Ovary (tissue), 9 donors: ENCODE results near the gene SPATA19. TPM values are rescaled to one million over a fixed set of nuclear protein-coding genes. Genes with fewer than 3 reads are reported as not detected.

Experiments used
- DNase-seq, 5 donors: peaks; one replicate each; pipeline ENCODE4 v3.0.0-alpha.2; 2019 to 2020
- H3K27ac ChIP-seq, 2 donors: fragments of 200-600 bp; one replicate each; pipeline versions ENCODE4 v1.5.1 to v1.8.0; 2019 to 2022
- H3K27me3 ChIP-seq: fragments of 200-600 bp; one replicate; pipeline ENCODE4 v1.8.0; 2022
- H3K36me3 ChIP-seq: fragments of 200-600 bp; sonication (generic); one replicate; pipeline ENCODE4 v1.5.1; 2019
- H3K4me1 ChIP-seq: one replicate; pipeline ENCODE4 v1.8.1; 2013; ENCODE audit warnings: mild to moderate bottlenecking, moderate library complexity; ENCODE audit not compliant: insufficient read depth
- H3K4me3 ChIP-seq: fragments of 200-600 bp; sonication (generic); one replicate; pipeline ENCODE4 v1.5.1; 2017
- H3K9me3 ChIP-seq, 2 donors: fragments of 200-600 bp in 1 of 2; sonication (generic) in 1 of 2; one replicate each; pipeline versions ENCODE4 v1.5.1 to v1.8.1; 2013 to 2019; ENCODE audit warnings: mild to moderate bottlenecking in 1 of 2, moderate library complexity in 1 of 2
- CTCF ChIP-seq, 3 donors: fragments of 450-650 bp in 2 of 3; fragments of 200-600 bp in 1 of 3; IDR thresholded peaks; one replicate each; pipeline versions ENCODE4 v1.5.1 to v1.8.0; 2016 to 2022; ENCODE audit warnings: antibody characterized with exemption in 3 of 3, mild to moderate bottlenecking in 1 of 3
- EP300 ChIP-seq: sonication (generic); formaldehyde crosslinking; IDR thresholded peaks from one replicate; pipeline ENCODE4 v1.6.1; 2017; ENCODE audit warnings: antibody characterized with exemption
- POLR2A ChIP-seq: fragments of 450-650 bp; IDR thresholded peaks from one replicate; pipeline ENCODE4 v1.6.1; 2017; ENCODE audit warnings: antibody characterized with exemption, mild to moderate bottlenecking, moderate library complexity
- WGBS, 3 donors: extraction: QIAGEN DNeasy Blood & Tissue Kit in 1 of 3; methylation state at CpG; one replicate each; pipeline versions ENCODE4 v1.1.5 to v1.1.7; 2013 to 2017; 5-methylcytosine and 5-hydroxymethylcytosine counted together
- intact Hi-C, 4 donors: fragments of 100-400 bp; cut with DNase I; formaldehyde crosslinking; loops; one replicate each; pipeline versions ENCODE4 v1.11.0 to v1.15.1; 2022 to 2023
- polyA plus RNA-seq, 2 donors: library from polyadenylated mRNA; stranded (reverse); fragments of 200-250 nt in 1 of 2; fragments of 350-450 nt in 1 of 2; fragmentation: Illumina TruSeq in 1 of 2; extraction: RNeasy Lipid Tissue Mini Kit (QIAGEN cat#74804) in 1 of 2; gene quantifications; one replicate each; pipeline ENCODE4 v1.2.3, GENCODE V29; 2013 to 2014
- total RNA-seq, 7 donors: library from RNA; depleted of rRNA in 2 of 7; stranded (reverse); fragments of >200 nt in 2 of 7; fragmentation: NEBNext Ultra II Directional in 3 of 7; extraction: Animal tissue kit (Norgen Biotek cat#: 25700) in 3 of 7; gene quantifications; one replicate each; pipeline versions ENCODE4 v1.1.0 to v1.2.4, GENCODE V29; 2016 to 2023
- donor health status: DM: no; HTN: no; CAD: no; lungs with moderate emphysema.
- donor health status: DM: no; HTN: no; CAD: no.
- donor health status: Bipolar disorder and iron deficiency.
- donor health status: DM: yes; HTN: yes; CAD: no.
- donor health status: DM: no; HTN: no; CAD: no.
- donor health status: DM: yes; HTN: yes; CAD: no.

Gene SPATA19
- total and polyA plus RNA-seq, 9 donors = not detected

DNA sequence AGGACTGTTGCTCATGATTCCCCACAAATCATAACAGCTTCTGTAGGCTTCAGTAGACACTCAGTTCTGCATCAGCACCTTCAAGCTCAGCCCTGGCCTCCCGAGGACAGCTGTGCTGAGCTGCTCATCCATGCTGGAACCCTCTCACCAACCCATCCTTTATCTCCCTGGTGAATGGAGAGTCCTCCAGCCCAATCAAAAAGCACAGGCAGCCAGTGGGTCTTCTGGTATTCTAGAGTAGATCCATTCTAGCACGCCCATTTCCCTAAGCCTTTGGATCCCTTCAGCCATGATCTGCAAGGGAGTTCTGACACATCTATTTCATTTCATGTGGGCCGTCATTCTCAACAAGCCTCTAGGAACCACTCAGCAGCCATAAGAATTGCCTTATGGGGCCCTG lies 44.6 kb upstream of the SPATA19 start:
- TF ChIP-seq EP300 (no peak), CTCF (IDR thresholded peaks at IDR 0.05) (no peak), POLR2A (no peak)
- no peak for DNase-seq
- H3K36me3 ChIP-seq = no peaks in the 10 kb centered on the region
- no peaks in the 10 kb centered on the region for H3K9me3 ChIP-seq
- WGBS, 3 donors = 76 to 87% (median 77%) methylated on average over 3 of the region's 3 CpGs
- no peak overlapping the region for H3K4me3 ChIP-seq
- no peaks in the 10 kb centered on the region for H3K27me3 ChIP-seq
- H3K4me1 ChIP-seq = no peaks in the 10 kb centered on the region
- intact Hi-C loops = no loop called here
- no peak overlapping the region for H3K27ac ChIP-seq

GRCh38 chr11:133889188-133889587 lies 43.9 kb upstream of the SPATA19 start:
- Histone ChIP-seq H3K4me1 (no peaks in the 10 kb centered on the region), H3K4me3 (no peak overlapping the region), H3K36me3 (no peaks in the 10 kb centered on the region), H3K27ac (no peak overlapping the region), H3K27me3 (no peaks in the 10 kb centered on the region), H3K9me3 (no peaks in the 10 kb centered on the region)
- TF ChIP-seq EP300 (no peak), POLR2A (no peak), CTCF (IDR thresholded peaks at IDR 0.05) (no peak)
- intact Hi-C loops = no loop called here
- DNase-seq = no peak
- 65 to 83% (median 75%) methylated on average over 5 of the region's 5 CpGs for WGBS, 3 donors

DNA sequence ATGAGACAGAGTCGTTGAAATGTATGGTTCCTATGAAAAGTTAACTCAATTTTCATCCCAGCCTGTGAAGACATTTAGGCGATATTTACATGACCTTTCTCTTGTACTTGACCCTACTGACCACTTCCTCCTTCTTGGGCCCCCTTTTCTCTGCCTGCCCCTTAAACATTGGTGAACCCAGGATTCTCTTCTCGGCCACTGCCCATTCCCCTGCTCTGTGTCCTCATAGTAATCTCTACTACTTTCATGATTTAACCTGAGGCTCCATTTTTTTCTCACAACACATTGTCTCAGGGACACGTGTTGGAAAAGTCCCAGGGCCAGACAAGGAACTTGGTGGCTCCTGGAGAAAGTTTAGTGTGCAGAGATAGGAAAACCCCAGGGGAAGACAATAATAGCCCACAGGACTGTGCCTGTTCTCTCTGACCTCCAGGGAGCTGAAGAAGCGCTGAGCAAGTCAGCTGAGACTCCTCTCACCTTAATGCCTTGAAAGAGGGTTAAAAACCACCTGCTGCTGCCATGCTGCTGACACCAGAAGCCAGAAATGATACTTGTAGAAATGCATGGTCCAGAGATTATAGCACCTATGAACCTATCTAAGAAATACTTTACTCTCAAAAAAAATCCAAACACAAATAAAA lies 42.5 kb upstream of the SPATA19 start:
- TF ChIP-seq POLR2A (no peak), CTCF (IDR thresholded peaks at IDR 0.05) (no peak), EP300 (no peak)
- intact Hi-C loops = no loop called here
- H3K4me3 ChIP-seq = no peak overlapping the region
- no peaks in the 10 kb centered on the region for H3K4me1 ChIP-seq
- no peak overlapping the region for H3K27ac ChIP-seq
- H3K9me3 ChIP-seq = no peaks in the 10 kb centered on the region
- H3K36me3 ChIP-seq = no peaks in the 10 kb centered on the region
- WGBS, 3 donors = 62 to 72% (median 63%) methylated on average over 5 of the region's 5 CpGs
- DNase-seq = no peak
- no peaks in the 10 kb centered on the region for H3K27me3 ChIP-seq

DNA sequence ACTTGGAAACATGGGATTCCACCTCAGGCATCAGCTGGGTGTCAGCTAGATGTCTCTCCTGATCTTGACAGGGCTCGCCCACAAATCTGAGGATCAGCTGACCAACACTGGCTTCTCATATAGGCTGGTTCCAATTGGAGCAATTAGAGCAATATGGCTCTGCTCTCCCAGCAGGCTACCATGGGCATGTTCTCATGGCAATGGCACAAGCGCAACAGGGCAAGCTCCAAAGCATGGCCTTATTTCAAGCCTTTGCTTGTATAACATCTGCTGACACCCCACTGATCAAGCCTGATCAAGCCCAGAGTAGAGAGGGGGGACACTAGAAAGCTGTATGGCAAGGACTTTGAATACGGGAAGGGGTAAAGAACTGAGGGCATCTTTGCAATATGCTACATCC lies 40.7 kb upstream of the SPATA19 start:
- no peak for TF ChIP-seq EP300
- no peak for TF ChIP-seq POLR2A
- TF ChIP-seq CTCF (IDR thresholded peaks at IDR 0.05) = no peak
- intact Hi-C loops = no loop called here
- H3K9me3 ChIP-seq = no peaks in the 10 kb centered on the region
- no peaks in the 10 kb centered on the region for H3K36me3 ChIP-seq
- no peaks in the 10 kb centered on the region for H3K4me1 ChIP-seq
- H3K27me3 ChIP-seq = no peaks in the 10 kb centered on the region
- H3K4me3 ChIP-seq = no peak overlapping the region
- 76 to 85% (median 82%) methylated on average over 3 of the region's 3 CpGs for WGBS, 3 donors
- DNase-seq = no peak
- H3K27ac ChIP-seq = no peak overlapping the region
